IPS DF 4.7 (cell line): ENCODE results near the gene CMTM5.
"Not testable (repeated sequence)": the region's sequence is repeated elsewhere in the genome, so short reads cannot be mapped to it uniquely, and the experiment has no call there.

Source experiments
- DNase-seq: peaks from one replicate; pipeline ENCODE4 v3.0.0-alpha.2; 2013; ENCODE audit warnings: low spot score; ENCODE audit errors: extremely low read depth

Gene CMTM5

DNA sequence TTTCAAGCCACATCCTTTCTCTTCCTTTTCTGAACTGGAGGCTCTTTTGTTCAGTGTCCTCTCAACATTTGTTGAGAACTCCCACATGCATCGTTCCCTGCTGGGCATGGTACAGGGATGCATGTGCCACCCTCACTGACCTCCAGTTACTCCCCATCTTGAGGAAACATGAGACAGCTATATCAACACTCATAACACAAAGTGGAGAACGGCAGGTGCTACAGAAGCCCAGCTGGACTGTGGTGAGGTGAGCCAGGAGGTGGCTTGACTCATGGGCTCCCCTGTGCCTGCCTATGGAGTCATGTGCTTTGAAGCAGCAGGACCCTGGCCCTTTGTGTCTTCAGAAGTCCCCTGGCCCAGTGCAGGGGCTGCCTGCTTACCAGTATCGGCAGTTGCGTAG, 21.5 kb downstream of the CMTM5 start:
- no peak for DNase-seq

DNA sequence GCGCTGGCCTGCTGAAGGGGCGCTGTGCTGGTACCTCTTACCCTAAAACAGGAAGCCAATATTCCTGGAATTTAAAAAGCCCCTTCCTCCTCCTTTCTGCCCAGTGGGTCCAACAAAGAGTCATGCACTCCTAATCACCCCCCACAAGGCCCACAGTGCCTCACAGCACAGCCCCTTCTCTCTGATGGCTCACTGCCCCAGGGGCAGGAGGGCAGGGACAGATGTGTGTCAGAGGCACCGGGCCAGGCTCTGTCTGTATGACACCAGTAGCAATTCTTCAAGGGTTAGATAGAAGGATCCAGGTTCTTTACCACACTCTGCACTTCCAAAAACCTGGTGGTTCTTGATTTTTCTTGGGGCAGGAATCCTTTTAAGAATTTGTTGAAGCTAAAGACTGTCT, 22.3 kb downstream of the CMTM5 start:
- no peak for DNase-seq

- no peak for DNase-seq
Measured at GRCh38 chr14:23399591-23399990, 22.7 kb downstream of the CMTM5 start.

GRCh38 chr14:23400496-23401149, 23.8 kb downstream of the CMTM5 start:
- not testable (repeated sequence) for DNase-seq

DNA sequence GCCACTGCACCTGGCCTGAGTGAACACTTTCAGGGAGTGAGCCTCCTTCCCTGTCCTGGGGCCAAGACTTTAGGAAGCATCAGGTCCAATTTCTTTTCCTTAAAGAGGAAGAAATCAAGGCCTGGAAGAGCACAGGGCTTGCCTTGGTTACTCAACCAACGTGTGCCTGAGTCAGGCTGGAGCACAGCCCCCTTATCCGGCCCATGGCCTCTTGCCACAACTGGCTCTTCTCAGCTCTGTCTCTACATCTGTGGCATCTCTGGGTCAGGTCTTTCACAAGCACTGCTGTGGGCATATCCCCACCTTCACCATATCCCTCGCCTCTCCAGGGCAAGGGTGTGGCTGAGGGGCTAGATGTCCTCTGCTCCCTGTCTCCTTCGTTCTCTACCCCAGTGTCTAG, 24.4 kb downstream of the CMTM5 start:
- DNase-seq: no peak

DNA sequence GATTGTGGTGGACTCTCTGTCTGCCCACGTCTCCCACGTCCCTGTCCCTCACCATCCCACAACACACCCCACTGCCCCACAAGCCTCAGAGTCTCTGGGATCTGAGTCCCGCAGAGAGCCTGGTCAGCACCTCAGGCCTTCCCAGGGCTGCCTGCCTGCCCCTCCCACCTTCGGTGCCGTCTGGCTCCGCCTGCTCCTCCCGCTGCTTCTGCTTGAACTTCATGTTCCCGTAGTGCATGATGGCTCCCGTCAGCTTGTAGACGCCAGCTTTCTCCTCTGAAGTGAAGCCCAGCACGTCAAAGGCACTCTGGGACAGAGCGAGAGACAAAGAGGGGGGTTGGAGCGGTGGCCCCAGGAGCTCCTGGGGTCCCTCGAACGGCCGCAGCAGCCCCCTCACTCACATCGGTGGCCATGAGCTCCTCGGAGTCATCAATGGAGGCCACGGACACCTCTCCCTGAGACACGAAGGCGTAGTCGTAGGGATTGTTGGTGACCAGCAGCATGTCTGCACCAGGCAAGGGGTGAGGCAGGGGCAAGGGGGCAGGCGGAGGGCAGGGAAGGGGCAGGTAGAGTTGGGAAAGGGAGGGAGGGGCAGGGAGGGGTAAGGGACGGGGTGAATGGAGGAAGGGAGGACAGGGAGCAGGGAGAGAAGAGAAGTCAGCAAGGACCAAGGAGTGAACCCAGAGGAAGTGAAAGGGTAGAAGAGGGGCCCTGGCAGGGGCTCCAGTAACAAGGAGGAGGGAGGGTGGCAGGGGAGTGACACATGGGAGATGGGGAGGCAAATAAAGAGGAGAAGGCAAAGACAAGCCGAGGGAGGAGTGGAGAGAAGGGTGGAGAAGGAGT, 25.7 kb downstream of the CMTM5 start:
- no peak for DNase-seq

GRCh38 chr14:23403139-23403438, 26.2 kb downstream of the CMTM5 start:
- DNase-seq: no peak

- DNase-seq: no peak
Measured at GRCh38 chr14:23403908-23404307, 27.1 kb downstream of the CMTM5 start.

GRCh38 chr14:23404331-23404900, 27.6 kb downstream of the CMTM5 start:
- DNase-seq: no peak

GRCh38 chr14:23405096-23405495, 28.2 kb downstream of the CMTM5 start:
- DNase-seq: no peak

GRCh38 chr14:23405516-23406025, 28.7 kb downstream of the CMTM5 start:
- DNase-seq: no peak

DNA sequence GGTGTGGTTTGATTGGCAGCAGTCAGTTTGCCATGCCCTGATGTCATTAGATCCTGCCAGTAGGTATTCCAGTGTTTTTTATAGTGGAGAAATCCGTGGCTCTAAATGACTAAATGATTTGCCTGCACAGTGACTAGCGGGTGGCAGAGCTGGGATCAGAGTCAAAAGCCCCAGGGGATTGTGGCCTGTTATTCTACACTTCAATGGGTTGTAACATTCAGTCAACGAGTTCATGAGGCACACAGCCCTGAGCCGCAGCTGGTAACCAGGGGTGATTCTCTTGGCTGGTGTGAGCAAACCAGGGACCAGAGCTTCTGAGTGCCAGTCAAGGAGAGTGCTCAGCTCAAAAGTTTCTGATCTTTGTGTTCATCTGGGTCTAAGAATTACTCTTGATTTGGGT, 29.4 kb downstream of the CMTM5 start:
- no peak for DNase-seq

DNA sequence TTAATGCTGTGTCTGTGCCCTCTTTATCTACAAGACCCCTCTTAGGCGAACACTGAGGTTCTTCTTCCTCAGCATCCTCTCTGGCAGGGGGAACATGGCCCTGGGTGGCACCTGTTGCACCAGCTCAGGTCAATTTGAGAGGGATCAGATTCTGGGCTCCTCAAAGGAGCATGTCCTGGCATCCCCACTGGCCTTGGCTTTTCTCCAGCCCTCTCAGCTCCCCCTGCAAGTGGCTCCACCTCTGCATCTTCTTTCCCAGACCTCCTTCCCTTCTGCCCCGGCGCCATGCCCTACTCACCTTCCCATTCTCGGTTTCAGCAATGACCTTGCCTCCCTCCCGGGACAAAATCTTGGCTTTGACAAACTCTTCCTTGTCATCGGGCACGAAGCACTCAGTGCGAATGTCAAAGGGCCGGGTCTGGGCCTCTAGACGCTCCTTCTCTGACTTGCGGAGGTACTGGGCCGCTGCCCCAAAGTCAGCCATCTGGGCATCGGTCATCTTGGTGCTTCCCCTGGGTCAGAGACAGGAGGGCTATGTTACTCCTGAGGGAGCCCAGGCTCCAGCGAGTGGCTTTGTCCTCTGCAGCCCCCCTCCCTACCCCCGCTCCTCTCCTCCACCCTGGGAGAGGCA, 30.0 kb downstream of the CMTM5 start:
- DNase-seq: no peak

- no peak for DNase-seq
Measured at GRCh38 chr14:23407516-23408306, 30.9 kb downstream of the CMTM5 start, which contains the start of gene MYH6. MYH6 (minus strand) TSS chr14:23408273; CDS start chr14:23407223, 1,050 bp downstream.

DNA sequence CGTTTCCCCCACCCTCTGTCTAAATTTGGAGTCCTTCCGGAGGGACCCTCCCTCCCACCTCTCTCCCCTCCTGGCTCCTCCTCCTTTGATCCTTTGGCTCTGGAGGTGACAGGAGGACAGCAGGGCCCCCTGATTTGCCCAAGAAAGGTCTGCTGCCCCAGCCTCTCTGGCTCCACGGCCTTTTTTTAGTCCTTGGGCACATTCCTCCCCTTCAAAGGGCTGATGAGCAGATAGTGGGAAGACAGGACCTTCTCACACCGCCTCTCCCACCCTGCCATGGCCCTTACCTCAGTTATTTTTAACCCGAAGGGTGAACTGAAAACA, 31.4 kb downstream of the CMTM5 start:
- DNase-seq: no peak

GRCh38 chr14:23409475-23409874, 32.6 kb downstream of the CMTM5 start:
- no peak for DNase-seq

DNA sequence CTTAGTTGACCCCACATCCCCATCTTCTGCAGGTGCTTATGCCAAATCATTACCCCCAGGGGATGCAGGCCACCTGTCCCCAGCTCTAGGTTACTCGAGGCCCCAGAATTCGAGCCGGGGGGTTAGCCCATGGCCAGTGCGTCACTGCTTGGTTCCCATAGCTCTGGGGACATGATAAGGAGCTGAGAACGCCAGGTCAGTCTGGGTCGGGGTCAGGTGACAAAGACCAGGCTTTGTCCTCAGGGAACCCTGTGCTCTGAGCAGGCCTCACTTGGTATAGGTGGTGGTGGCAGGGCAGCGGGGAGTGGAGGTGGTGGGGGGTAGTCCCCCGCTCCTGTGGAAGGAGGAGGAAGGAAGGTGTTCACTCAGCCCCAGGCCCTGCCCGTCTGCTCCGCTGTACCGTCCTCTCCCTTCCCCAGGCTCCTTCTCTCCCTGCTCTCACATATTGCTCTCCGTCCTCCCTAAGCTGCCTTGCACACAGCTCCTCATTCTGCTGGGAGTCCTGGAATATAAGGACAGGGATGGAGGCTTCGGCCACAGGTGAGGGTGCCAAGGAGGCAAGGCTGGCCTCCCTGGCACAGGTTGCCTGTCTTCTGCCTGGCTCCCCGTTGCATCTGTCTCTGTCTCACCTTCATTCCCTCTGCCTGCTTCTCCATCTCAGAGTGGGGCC, 33.3 kb downstream of the CMTM5 start:
- no peak for DNase-seq

DNA sequence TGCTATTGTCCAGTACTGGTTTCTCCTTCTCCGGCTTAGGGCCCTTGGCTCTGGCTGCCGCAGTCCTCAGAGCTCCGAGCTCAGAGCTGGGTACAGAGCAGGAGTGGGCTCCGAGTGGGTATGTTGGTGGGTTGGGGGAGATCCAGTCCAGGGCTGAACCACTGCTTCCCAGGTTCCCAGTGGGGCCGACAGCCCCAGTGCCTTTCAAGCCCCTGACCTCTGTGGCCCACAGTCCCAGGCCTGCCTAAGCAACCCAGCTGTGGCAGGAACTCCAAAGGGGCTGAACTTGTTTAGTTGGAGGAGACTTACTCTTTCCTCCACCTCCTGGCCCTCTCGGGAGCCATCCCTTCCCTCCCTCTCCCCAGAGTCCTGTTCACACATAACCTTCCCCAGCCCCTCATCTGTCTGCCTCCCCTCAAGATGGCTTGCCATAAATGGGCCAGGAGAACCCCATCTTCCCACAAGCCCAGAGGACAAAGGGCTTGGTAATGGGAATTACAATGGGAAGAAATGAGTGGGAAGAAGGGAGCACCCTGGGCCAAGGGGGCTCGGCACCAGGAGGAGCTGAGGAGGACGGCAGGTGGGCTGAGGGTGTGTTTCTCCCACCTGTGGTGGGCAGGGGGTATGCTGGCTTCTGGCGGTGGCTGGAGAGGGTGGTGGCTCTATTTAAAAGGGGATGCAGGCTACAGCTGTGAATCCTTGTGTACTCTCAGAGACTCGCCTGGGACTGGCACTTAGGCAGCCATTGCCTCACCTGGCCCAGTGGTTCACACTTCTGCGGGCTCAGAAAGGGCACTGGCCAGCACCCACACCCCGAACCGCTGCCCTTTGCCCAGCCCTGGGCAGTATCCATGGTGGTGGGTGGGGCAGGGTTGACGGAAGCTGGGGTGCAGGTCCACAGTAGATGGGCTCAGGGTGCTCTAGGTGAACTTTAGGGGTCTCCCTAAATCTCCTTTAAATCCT, 35.0 kb downstream of the CMTM5 start:
- DNase-seq: no peak

GRCh38 chr14:23413681-23414080, 36.8 kb downstream of the CMTM5 start:
- DNase-seq: no peak

- no peak for DNase-seq
Measured at GRCh38 chr14:23414254-23414653, 37.4 kb downstream of the CMTM5 start.
